ENCODE data around the gene TMEM201. TPM values are rescaled to one million over a fixed set of nuclear protein-coding genes. Genes with fewer than 3 reads are reported as not detected.
A peak's percentile ranks its signal among the peaks of the same experiment; 100 is the strongest.

The TMEM201 gene
- total and polyA plus RNA-seq, 9 donors, result 1.6 to 20.8 (median 15.6) TPM

DNA sequence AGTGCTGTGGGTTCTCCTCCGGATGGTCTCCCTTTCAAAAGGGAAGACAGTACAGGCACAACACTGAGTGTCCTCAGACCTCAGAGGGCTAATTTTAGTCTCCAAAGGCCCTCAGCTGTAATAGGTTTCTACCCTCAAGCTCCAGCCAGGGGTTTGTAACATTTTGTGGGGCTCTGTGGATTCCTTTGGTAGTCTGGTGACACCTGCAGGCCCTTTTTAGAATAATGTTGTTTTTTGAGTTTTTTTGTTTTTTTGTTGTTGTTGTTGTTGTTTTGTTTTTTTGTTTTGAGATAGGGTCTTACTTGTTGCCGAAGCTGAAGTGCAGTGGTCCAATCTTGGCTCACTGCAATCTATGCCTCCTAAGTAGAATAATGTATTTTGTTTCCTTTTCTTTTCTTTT, 15.0 kb upstream of the TMEM201 start:
- DNase-seq, result no peak
- H3K9me3 ChIP-seq, result no peaks in the 10 kb centered on the region
- TF ChIP-seq, protein P1, sequence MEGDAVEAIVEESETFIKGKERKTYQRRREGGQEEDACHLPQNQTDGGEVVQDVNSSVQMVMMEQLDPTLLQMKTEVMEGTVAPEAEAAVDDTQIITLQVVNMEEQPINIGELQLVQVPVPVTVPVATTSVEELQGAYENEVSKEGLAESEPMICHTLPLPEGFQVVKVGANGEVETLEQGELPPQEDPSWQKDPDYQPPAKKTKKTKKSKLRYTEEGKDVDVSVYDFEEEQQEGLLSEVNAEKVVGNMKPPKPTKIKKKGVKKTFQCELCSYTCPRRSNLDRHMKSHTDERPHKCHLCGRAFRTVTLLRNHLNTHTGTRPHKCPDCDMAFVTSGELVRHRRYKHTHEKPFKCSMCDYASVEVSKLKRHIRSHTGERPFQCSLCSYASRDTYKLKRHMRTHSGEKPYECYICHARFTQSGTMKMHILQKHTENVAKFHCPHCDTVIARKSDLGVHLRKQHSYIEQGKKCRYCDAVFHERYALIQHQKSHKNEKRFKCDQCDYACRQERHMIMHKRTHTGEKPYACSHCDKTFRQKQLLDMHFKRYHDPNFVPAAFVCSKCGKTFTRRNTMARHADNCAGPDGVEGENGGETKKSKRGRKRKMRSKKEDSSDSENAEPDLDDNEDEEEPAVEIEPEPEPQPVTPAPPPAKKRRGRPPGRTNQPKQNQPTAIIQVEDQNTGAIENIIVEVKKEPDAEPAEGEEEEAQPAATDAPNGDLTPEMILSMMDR (IDR thresholded peaks at IDR 0.05), result peak in 2 of 3 donors; percentile 29 to 44
- TF ChIP-seq EP300 (IDR thresholded peaks at IDR 0.05), result no peak
- H3K27me3 ChIP-seq, result no peaks in the 10 kb centered on the region
- H3K36me3 ChIP-seq, result no peaks in the 10 kb centered on the region
- 54 to 56% (median 55%) methylated on average over 2 of the region's 2 CpGs for WGBS, 3 donors
- intact Hi-C loops (cut with DNase I), result loop anchor here (5.0 to 10.0 kb wide), 3 partner anchors 76 to 299 kb away; no protein-coding TSS in a partner anchor
- peaks cover 2% of the 10 kb centered on the region for H3K4me1 ChIP-seq (ENCODE audit: insufficient read depth)
- H3K4me3 ChIP-seq, result no peak overlapping the region
- no peak overlapping the region for H3K27ac ChIP-seq

- Histone ChIP-seq H3K4me1 (ENCODE audit: insufficient read depth) (peaks cover 7% of the 10 kb centered on the region), H3K27me3 (no peaks in the 10 kb centered on the region), H3K4me3 (no peak overlapping the region), H3K36me3 (no peaks in the 10 kb centered on the region), H3K9me3 (no peaks in the 10 kb centered on the region), H3K27ac (no peak overlapping the region)
- DNase-seq, result no peak
- WGBS, 3 donors, result 85 to 89% (median 86%) methylated on average over 6 of the region's 6 CpGs
- intact Hi-C loops (cut with DNase I), result loop anchor here in 2 of 4 donors (10.0 kb wide), 2 partner anchors 291 to 301 kb away; no protein-coding TSS in a partner anchor
- TF ChIP-seq, protein P1 (IDR thresholded peaks at IDR 0.05), result no peak
- TF ChIP-seq POLR2A (IDR thresholded peaks at IDR 0.05) (no peak), EP300 (IDR thresholded peaks at IDR 0.05) (no peak)
Observed at GRCh38 chr1:9575486-9575885, 13.2 kb upstream of the TMEM201 start.

- Histone ChIP-seq H3K27me3 (no peaks in the 10 kb centered on the region), H3K4me1 (ENCODE audit: insufficient read depth) (peaks cover 7% of the 10 kb centered on the region), H3K36me3 (no peaks in the 10 kb centered on the region), H3K9me3 (no peaks in the 10 kb centered on the region), H3K4me3 (no peak overlapping the region), H3K27ac (no peak overlapping the region)
- TF ChIP-seq, protein P1 (IDR thresholded peaks at IDR 0.05), result no peak
- TF ChIP-seq POLR2A (IDR thresholded peaks at IDR 0.05), result no peak
- TF ChIP-seq EP300 (IDR thresholded peaks at IDR 0.05), result no peak
- WGBS, 3 donors, result 91 to 93% (median 93%) methylated on average over 6 of the region's 6 CpGs
- intact Hi-C loops (cut with DNase I), result loop anchor here in 2 of 4 donors (10.0 kb wide), 2 partner anchors 292 to 302 kb away; no protein-coding TSS in a partner anchor
- no peak for DNase-seq
Observed at GRCh38 chr1:9576903-9577302, 11.8 kb upstream of the TMEM201 start.

DNA sequence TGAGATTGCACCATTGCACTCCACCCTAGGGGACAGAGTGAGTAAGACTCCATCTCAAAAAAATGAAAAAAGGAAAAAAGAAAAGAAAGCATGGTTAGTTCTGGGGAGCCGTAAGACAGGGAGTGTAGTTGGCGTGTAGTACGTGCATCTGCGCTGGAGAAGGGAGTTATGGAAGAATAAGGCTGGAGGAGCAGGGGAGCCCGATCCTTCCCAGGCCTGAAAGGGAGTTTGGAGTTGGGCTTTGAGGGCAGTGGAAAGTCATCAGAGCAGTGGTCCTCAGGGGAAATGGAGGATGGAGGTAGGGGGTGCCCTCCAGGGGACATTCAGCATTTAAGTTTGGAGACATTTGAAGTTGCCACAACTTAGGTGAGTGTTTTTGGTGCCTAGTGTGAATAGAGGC, 11.3 kb upstream of the TMEM201 start:
- Histone ChIP-seq H3K36me3 (no peaks in the 10 kb centered on the region), H3K27me3 (no peaks in the 10 kb centered on the region), H3K4me3 (no peak overlapping the region), H3K4me1 (ENCODE audit: insufficient read depth) (peaks cover 7% of the 10 kb centered on the region), H3K27ac (no peak overlapping the region), H3K9me3 (no peaks in the 10 kb centered on the region)
- no peak for DNase-seq
- WGBS, 3 donors, result 90 to 98% (median 97%) methylated on average over 5 of the region's 5 CpGs
- intact Hi-C loops (cut with DNase I), result loop anchor here in 2 of 4 donors (10.0 kb wide), 2 partner anchors 293 to 303 kb away; no protein-coding TSS in a partner anchor
- no peak for TF ChIP-seq POLR2A (IDR thresholded peaks at IDR 0.05)
- no peak for TF ChIP-seq EP300 (IDR thresholded peaks at IDR 0.05)
- TF ChIP-seq, protein P1 (IDR thresholded peaks at IDR 0.05), result no peak

All from ovary (tissue), 9 donors.